ENCODE results near the gene TP53I3. TPM values are rescaled to one million over a fixed set of nuclear protein-coding genes. Genes with fewer than 3 reads are reported as not detected.
"Not testable (repeated sequence)": the region's sequence is repeated elsewhere in the genome, so short reads cannot be mapped to it uniquely, and the experiment has no call there.

TP53I3 gene
- total RNA-seq, 1 donor from 2014 or later = 93.2 TPM

- Histone ChIP-seq H3K27ac (ENCODE audit: low read depth, low read length) (no peak overlapping the region), H3K4me1 (ENCODE audit: insufficient read depth, low read length) (no peaks in the 10 kb centered on the region), H3K4me3 (ENCODE audit: insufficient read depth, low read depth, low read length) (no peak overlapping the region), H3K36me3 (ENCODE audit: insufficient read depth, low read length) (no peaks in the 10 kb centered on the region), H4K20me1 (ENCODE audit: insufficient read depth, low read length) (no peaks in the 10 kb centered on the region), H2AFZ (ENCODE audit: low read depth, low read length) (no peak overlapping the region), H3K4me2 (ENCODE audit: low read length) (no peak overlapping the region), H3K9ac (ENCODE audit: low read length) (no peak overlapping the region), H3K79me2 (ENCODE audit: insufficient read depth, low read length) (no peaks in the 10 kb centered on the region), H3K9me3 (ENCODE audit: insufficient read depth, low read depth, low read length) (no peaks in the 10 kb centered on the region), H3K27me3 (ENCODE audit: insufficient read depth, low read length) (no peaks in the 10 kb centered on the region)
- Mint-ChIP-seq H3K36me3 (ENCODE audit: low read depth, unreplicated experiment) (peaks cover 6% of the 10 kb centered on the region), H3K27ac (ENCODE audit: unreplicated experiment) (no peak overlapping the region), H3K27me3 (ENCODE audit: low read depth, unreplicated experiment) (no peaks in the 10 kb centered on the region), H3K4me3 (ENCODE audit: unreplicated experiment) (no peak overlapping the region), H3K9me3 (ENCODE audit: unreplicated experiment) (peaks cover 17% of the 10 kb centered on the region), H3K4me1 (ENCODE audit: low read depth, unreplicated experiment) (no peaks in the 10 kb centered on the region)
- DNase-seq (ENCODE audit: low read depth) = no peak
- TF ChIP-seq CTCF (IDR thresholded peaks at IDR 0.05; ENCODE audit: insufficient read depth, low read depth, low read length) (no peak), EZH2 (IDR thresholded peaks at IDR 0.05; ENCODE audit: insufficient read depth, low read length) (no peak)
- FAIRE-seq = no peak
Observed at GRCh38 chr2:24104110-24104650, 19.5 kb upstream of the TP53I3 start.

- no peak for FAIRE-seq
- Histone ChIP-seq H3K4me1 (ENCODE audit: insufficient read depth, low read length) (no peaks in the 10 kb centered on the region), H3K9me3 (ENCODE audit: insufficient read depth, low read depth, low read length) (no peaks in the 10 kb centered on the region), H4K20me1 (ENCODE audit: insufficient read depth, low read length) (no peaks in the 10 kb centered on the region), H3K9ac (ENCODE audit: low read length) (no peak overlapping the region), H3K36me3 (ENCODE audit: insufficient read depth, low read length) (no peaks in the 10 kb centered on the region), H3K4me2 (ENCODE audit: low read length) (no peak overlapping the region), H3K79me2 (ENCODE audit: insufficient read depth, low read length) (no peaks in the 10 kb centered on the region), H3K27me3 (ENCODE audit: insufficient read depth, low read length) (no peaks in the 10 kb centered on the region), H3K4me3 (ENCODE audit: insufficient read depth, low read depth, low read length) (no peak overlapping the region), H3K27ac (ENCODE audit: low read depth, low read length) (no peak overlapping the region), H2AFZ (ENCODE audit: low read depth, low read length) (no peak overlapping the region)
- Mint-ChIP-seq H3K27ac (ENCODE audit: unreplicated experiment) (no peak overlapping the region), H3K9me3 (ENCODE audit: unreplicated experiment) (peaks cover 28% of the 10 kb centered on the region), H3K4me1 (ENCODE audit: low read depth, unreplicated experiment) (no peaks in the 10 kb centered on the region), H3K27me3 (ENCODE audit: low read depth, unreplicated experiment) (no peaks in the 10 kb centered on the region), H3K4me3 (ENCODE audit: unreplicated experiment) (no peak overlapping the region), H3K36me3 (ENCODE audit: low read depth, unreplicated experiment) (peaks cover 6% of the 10 kb centered on the region)
- TF ChIP-seq EZH2 (IDR thresholded peaks at IDR 0.05; ENCODE audit: insufficient read depth, low read length) (no peak), CTCF (IDR thresholded peaks at IDR 0.05; ENCODE audit: insufficient read depth, low read depth, low read length) (no peak)
- no peak for DNase-seq (ENCODE audit: low read depth)
Observed at GRCh38 chr2:24102677-24103076, 18.0 kb upstream of the TP53I3 start.

GRCh38 chr2:24101992-24102391 lies 17.4 kb upstream of the TP53I3 start:
- Histone ChIP-seq H3K4me2 (ENCODE audit: low read length) (no peak overlapping the region), H3K4me1 (ENCODE audit: insufficient read depth, low read length) (no peaks in the 10 kb centered on the region), H3K9me3 (ENCODE audit: insufficient read depth, low read depth, low read length) (no peaks in the 10 kb centered on the region), H3K79me2 (ENCODE audit: insufficient read depth, low read length) (no peaks in the 10 kb centered on the region), H3K27ac (ENCODE audit: low read depth, low read length) (no peak overlapping the region), H3K4me3 (ENCODE audit: insufficient read depth, low read depth, low read length) (no peak overlapping the region), H3K36me3 (ENCODE audit: insufficient read depth, low read length) (no peaks in the 10 kb centered on the region), H3K9ac (ENCODE audit: low read length) (no peak overlapping the region), H4K20me1 (ENCODE audit: insufficient read depth, low read length) (no peaks in the 10 kb centered on the region), H2AFZ (ENCODE audit: low read depth, low read length) (no peak overlapping the region), H3K27me3 (ENCODE audit: insufficient read depth, low read length) (no peaks in the 10 kb centered on the region)
- Mint-ChIP-seq H3K36me3 (ENCODE audit: low read depth, unreplicated experiment) (peaks cover 6% of the 10 kb centered on the region), H3K27me3 (ENCODE audit: low read depth, unreplicated experiment) (no peaks in the 10 kb centered on the region), H3K4me3 (ENCODE audit: unreplicated experiment) (no peak overlapping the region), H3K27ac (ENCODE audit: unreplicated experiment) (no peak overlapping the region), H3K9me3 (ENCODE audit: unreplicated experiment) (peaks cover 28% of the 10 kb centered on the region), H3K4me1 (ENCODE audit: low read depth, unreplicated experiment) (no peaks in the 10 kb centered on the region)
- FAIRE-seq = no peak
- no peak for TF ChIP-seq CTCF (IDR thresholded peaks at IDR 0.05; ENCODE audit: insufficient read depth, low read depth, low read length)
- TF ChIP-seq EZH2 (IDR thresholded peaks at IDR 0.05; ENCODE audit: insufficient read depth, low read length) = no peak
- no peak for DNase-seq (ENCODE audit: low read depth)

GRCh38 chr2:24100732-24101131 lies 16.1 kb upstream of the TP53I3 start:
- DNase-seq (ENCODE audit: low read depth); H3K27me3 ChIP-seq (ENCODE audit: insufficient read depth, low read length); H3K4me3 ChIP-seq (ENCODE audit: insufficient read depth, low read depth, low read length); H3K27ac Mint-ChIP-seq (ENCODE audit: unreplicated experiment); H3K79me2 ChIP-seq (ENCODE audit: insufficient read depth, low read length); H3K4me1 Mint-ChIP-seq (ENCODE audit: low read depth, unreplicated experiment); H3K4me3 Mint-ChIP-seq (ENCODE audit: unreplicated experiment); H3K4me1 ChIP-seq (ENCODE audit: insufficient read depth, low read length); FAIRE-seq; H4K20me1 ChIP-seq (ENCODE audit: insufficient read depth, low read length); H3K9me3 ChIP-seq (ENCODE audit: insufficient read depth, low read depth, low read length); H3K27ac ChIP-seq (ENCODE audit: low read depth, low read length); H3K36me3 ChIP-seq (ENCODE audit: insufficient read depth, low read length); H3K27me3 Mint-ChIP-seq (ENCODE audit: low read depth, unreplicated experiment); H2AFZ ChIP-seq (ENCODE audit: low read depth, low read length); H3K4me2 ChIP-seq (ENCODE audit: low read length); H3K9ac ChIP-seq (ENCODE audit: low read length): not testable (repeated sequence)
- H3K9me3 Mint-ChIP-seq (ENCODE audit: unreplicated experiment) = peaks cover 24% of the 10 kb centered on the region
- peaks cover 11% of the 10 kb centered on the region for H3K36me3 Mint-ChIP-seq (ENCODE audit: low read depth, unreplicated experiment)
